HEK293T (cell line): ENCODE measurements around the gene PPP1R7.

ENCODE experiments used
- CTCF ChIA-PET: fragments of 350-600 bp; formaldehyde crosslinking; extraction: SDS; loops from one replicate; lab custom pipeline; 2021; ENCODE audit warnings: antibody characterized with exemption, inconsistent platforms; lab: Yijun Ruan, JAX
- POLR2A ChIA-PET: fragments of 350-600 bp; formaldehyde crosslinking; extraction: SDS; loops from one replicate; lab custom pipeline; 2020; ENCODE audit warnings: antibody characterized with exemption, inconsistent platforms; lab: Yijun Ruan, JAX
- DNase-seq: peaks from one replicate; pipeline ENCODE4 v3.0.0; 2012; ENCODE audit warnings: mixed read lengths; ENCODE audit errors: extremely low spot score
- ARNT ChIP-seq: fragments of 450-650 bp; IDR thresholded peaks from 2 replicates; pipeline ENCODE4 v1.6.1; 2017; ENCODE audit warnings: mild to moderate bottlenecking
- BHLHE40 ChIP-seq: fragments of 450-650 bp; IDR thresholded peaks from 2 replicates; pipeline ENCODE4 v1.6.1; 2016; ENCODE audit warnings: mild to moderate bottlenecking, moderate library complexity, borderline replicate concordance
- CTBP1 ChIP-seq: fragments of 450-650 bp; IDR thresholded peaks from 2 replicates; pipeline ENCODE4 v1.6.1; 2016; ENCODE audit warnings: borderline replicate concordance
- ELF4 ChIP-seq: fragments of 450-650 bp; IDR thresholded peaks from 2 replicates; pipeline ENCODE4 v1.6.1; 2017; ENCODE audit warnings: antibody characterized with exemption
- FOXA1 ChIP-seq: fragments of 450-650 bp; IDR thresholded peaks from 2 replicates; pipeline ENCODE4 v1.6.1; 2016; ENCODE audit warnings: mild to moderate bottlenecking
- FOXK2 ChIP-seq: fragments of 450-650 bp; IDR thresholded peaks from 2 replicates; pipeline ENCODE4 v1.6.1; 2016; ENCODE audit warnings: mild to moderate bottlenecking
- FOXM1 ChIP-seq: fragments of 450-650 bp; IDR thresholded peaks from 2 replicates; pipeline ENCODE4 v1.6.1; 2017; ENCODE audit warnings: mild to moderate bottlenecking, borderline replicate concordance
- HDGF ChIP-seq: fragments of 450-650 bp; IDR thresholded peaks from 2 replicates; pipeline ENCODE4 v1.6.1; 2017; ENCODE audit warnings: antibody characterized with exemption, borderline replicate concordance
- L3MBTL2 ChIP-seq: fragments of 450-650 bp; conservative IDR thresholded peaks from 2 replicates; pipeline ENCODE4 v1.6.1; 2016; ENCODE audit warnings: mild to moderate bottlenecking
- LEF1 ChIP-seq: fragments of 450-650 bp; IDR thresholded peaks from 2 replicates; pipeline ENCODE4 v1.6.1; 2017; ENCODE audit warnings: mild to moderate bottlenecking, borderline replicate concordance
- NFRKB ChIP-seq: fragments of 450-650 bp; IDR thresholded peaks from 2 replicates; pipeline ENCODE4 v1.6.1; 2016; ENCODE audit warnings: mild to moderate bottlenecking, moderate library complexity
- PKNOX1 ChIP-seq: fragments of 450-650 bp; IDR thresholded peaks from 2 replicates; pipeline ENCODE4 v1.6.1; 2016
- SP1 ChIP-seq: fragments of 450-650 bp; IDR thresholded peaks from 2 replicates; pipeline ENCODE4 v1.6.1; 2017
- SUZ12 ChIP-seq: fragments of 450-650 bp; IDR thresholded peaks from 2 replicates; pipeline ENCODE4 v1.6.1; 2016; ENCODE audit warnings: mild to moderate bottlenecking
- TARDBP ChIP-seq: fragments of 450-650 bp; IDR thresholded peaks from 2 replicates; pipeline ENCODE4 v1.6.1; 2016
- ZNF384 ChIP-seq: fragments of 450-650 bp; IDR thresholded peaks from 2 replicates; pipeline ENCODE4 v1.6.1; 2016

The PPP1R7 gene

GRCh38 chr2:241200822-241201395 is 50.6 kb downstream of the PPP1R7 start:
- POLR2A ChIA-PET: no interaction called here
- DNase-seq: no peak
- CTCF ChIA-PET: no interaction called here
- TF ChIP-seq CTBP1 (no peak), ARNT (no peak), FOXM1 (no peak), SUZ12 (no peak), ZNF384 (no peak), FOXA1 (no peak), FOXK2 (no peak), NFRKB (no peak), ELF4 (no peak), PKNOX1 (no peak), SP1 (no peak), TARDBP (no peak), HDGF (no peak), BHLHE40 (no peak), L3MBTL2 (no peak)

GRCh38 chr2:241201445-241202267 is 51.4 kb downstream of the PPP1R7 start:
- POLR2A ChIA-PET: no interaction called here
- CTCF ChIA-PET: no interaction called here
- DNase-seq: no peak
- TF ChIP-seq ZNF384: no peak
- no peak for TF ChIP-seq FOXK2
- TF ChIP-seq PKNOX1: no peak
- no peak for TF ChIP-seq LEF1
- TF ChIP-seq L3MBTL2: no peak
- no peak for TF ChIP-seq FOXA1
- no peak for TF ChIP-seq TARDBP
- TF ChIP-seq NFRKB: no peak
- TF ChIP-seq FOXM1: no peak
- no peak for TF ChIP-seq SUZ12
- TF ChIP-seq SP1: no peak
- TF ChIP-seq ELF4: no peak
- TF ChIP-seq HDGF: no peak
- no peak for TF ChIP-seq BHLHE40
- TF ChIP-seq ARNT: no peak

- POLR2A ChIA-PET: no interaction called here
- TF ChIP-seq FOXA1: no peak
- TF ChIP-seq FOXM1: no peak
- TF ChIP-seq CTBP1: no peak
- CTCF ChIA-PET: no interaction called here
- DNase-seq: no peak
Measured at GRCh38 chr2:241202268-241202585, 52.0 kb downstream of the PPP1R7 start.

- ChIA-PET CTCF (no interaction called here), POLR2A (no interaction called here)
- no peak for DNase-seq
- no peak for TF ChIP-seq FOXK2
- no peak for TF ChIP-seq ARNT
- no peak for TF ChIP-seq CTBP1
- TF ChIP-seq HDGF: no peak
- no peak for TF ChIP-seq FOXA1
- no peak for TF ChIP-seq BHLHE40
- TF ChIP-seq L3MBTL2: no peak
- no peak for TF ChIP-seq ELF4
- no peak for TF ChIP-seq FOXM1
- TF ChIP-seq PKNOX1: no peak
- no peak for TF ChIP-seq ZNF384
- no peak for TF ChIP-seq SUZ12
- TF ChIP-seq SP1: no peak
Measured at GRCh38 chr2:241202681-241203080, 52.4 kb downstream of the PPP1R7 start.

GRCh38 chr2:241203218-241204009 is 53.1 kb downstream of the PPP1R7 start:
- DNase-seq: no peak
- TF ChIP-seq LEF1: no peak
- no peak for TF ChIP-seq FOXA1
- no peak for TF ChIP-seq ELF4
- no peak for TF ChIP-seq FOXK2
- no peak for TF ChIP-seq ZNF384
- TF ChIP-seq TARDBP: no peak
- no peak for TF ChIP-seq SP1
- no peak for TF ChIP-seq PKNOX1
- no peak for TF ChIP-seq NFRKB
- no peak for TF ChIP-seq L3MBTL2
- TF ChIP-seq FOXM1: no peak
- no peak for TF ChIP-seq BHLHE40
- no peak for TF ChIP-seq CTBP1
- CTCF ChIA-PET: no interaction called here
- POLR2A ChIA-PET: no interaction called here
